Umbilical cord (tissue), 2 donors: ENCODE measurements around the gene MYH9. TPM values are rescaled to one million over a fixed set of nuclear protein-coding genes. Genes with fewer than 3 reads are reported as not detected.

Experiments
- DNase-seq: peaks from one replicate; pipeline ENCODE4 v3.0.0-alpha.2; 2015; ENCODE audit warnings: low spot score
- total RNA-seq: library from RNA; depleted of rRNA; stranded (reverse); fragments of >200 nt; gene quantifications from one replicate; pipeline ENCODE4 v1.2.3, GENCODE V29; 2014; ENCODE audit warnings: low replicate concordance; ENCODE audit not compliant: insufficient read depth

Gene MYH9
- total RNA-seq, 1 donor from 2014 or later: 425 TPM

GRCh38 chr22:36386900-36387708 is 663 bp downstream of the MYH9 start:
- DNase-seq: no peak

- peak; percentile 64 for DNase-seq
Observed at GRCh38 chr22:36386351-36386899, 1.3 kb downstream of the MYH9 start.

GRCh38 chr22:36385491-36386350 is 2.0 kb downstream of the MYH9 start:
- no peak for DNase-seq

- peak; percentile 58 for DNase-seq
Observed at GRCh38 chr22:36384766-36385481, 2.8 kb downstream of the MYH9 start.

- no peak for DNase-seq
Observed at GRCh38 chr22:36383110-36383581, 4.6 kb downstream of the MYH9 start.

- no peak for DNase-seq
Observed at GRCh38 chr22:36381513-36382128, 6.1 kb downstream of the MYH9 start.

- DNase-seq: no peak
Observed at GRCh38 chr22:36379593-36380361, 8.0 kb downstream of the MYH9 start.

GRCh38 chr22:36378869-36379217 is 8.9 kb downstream of the MYH9 start:
- no peak for DNase-seq

GRCh38 chr22:36378080-36378868 is 9.5 kb downstream of the MYH9 start:
- no peak for DNase-seq

GRCh38 chr22:36377022-36377631 is 10.6 kb downstream of the MYH9 start:
- no peak for DNase-seq

- DNase-seq: no peak
Observed at GRCh38 chr22:36376265-36376664, 11.5 kb downstream of the MYH9 start.

GRCh38 chr22:36375071-36375980 is 12.4 kb downstream of the MYH9 start:
- no peak for DNase-seq

- no peak for DNase-seq
Observed at GRCh38 chr22:36374603-36375024, 13.2 kb downstream of the MYH9 start.

- peak; percentile 58 for DNase-seq
Observed at GRCh38 chr22:36373258-36373579, 14.5 kb downstream of the MYH9 start.

- DNase-seq: no peak
Observed at GRCh38 chr22:36371920-36372319, 15.8 kb downstream of the MYH9 start.

- DNase-seq: no peak
Observed at GRCh38 chr22:36369922-36370791, 17.6 kb downstream of the MYH9 start.
